Adrenal gland (tissue), 12 donors: ENCODE data around the gene SLC1A7. TPM values are rescaled to one million over a fixed set of nuclear protein-coding genes. Genes with fewer than 3 reads are reported as not detected.

Experiments used
- DNase-seq, 7 donors: peaks; one replicate each; pipeline ENCODE4 v3.0.0-alpha.2; 2019 to 2020
- H3K27ac ChIP-seq, 5 donors: fragments of 200-600 bp; sonication (generic) in 4 of 5; 1 replicate in 3 of 5; 2 replicates in 2 of 5; pipeline versions ENCODE4 v1.5.1 to v1.8.0; 2016 to 2020; ENCODE audit warnings: mild to moderate bottlenecking in 1 of 5
- H3K27me3 ChIP-seq: fragments of 200-600 bp; 2 replicates; pipeline ENCODE4 v1.8.0; 2021
- H3K36me3 ChIP-seq, 2 donors: fragments of 200-600 bp; replicated peaks in 1 of 2; 1 replicate in 1 of 2; 2 replicates in 1 of 2; pipeline versions ENCODE4 v1.5.1 to v1.8.0; 2018 to 2022
- H3K4me1 ChIP-seq, 2 donors: fragments of 200-600 bp; replicated peaks in 1 of 2; 1 replicate in 1 of 2; 2 replicates in 1 of 2; pipeline versions ENCODE4 v1.5.1 to v1.8.0; 2018 to 2021
- H3K4me3 ChIP-seq, 4 donors: fragments of 200-600 bp; sonication (generic) in 3 of 4; one replicate each; pipeline ENCODE4 v1.5.1; 2016 to 2018
- H3K9me3 ChIP-seq, 3 donors: fragments of 200-600 bp; sonication (generic) in 1 of 3; replicated peaks in 1 of 3; 1 replicate in 2 of 3; 2 replicates in 1 of 3; pipeline versions ENCODE4 v1.5.1 to v1.8.0; 2016 to 2021
- CTCF ChIP-seq, 6 experiments: fragments of 450-650 bp in 4 of 6; fragments of 200-600 bp in 2 of 6; sonication (generic) in 1 of 6; IDR thresholded peaks; 1 replicate in 5 of 6; 2 replicates in 1 of 6; pipeline versions ENCODE4 v1.5.1 to v1.8.0; 2016 to 2021; ENCODE audit warnings: antibody characterized with exemption in 6 of 6, mild to moderate bottlenecking in 2 of 6, moderate library complexity in 1 of 6
- POLR2A ChIP-seq, 2 donors: fragments of 450-650 bp; IDR thresholded peaks; one replicate each; pipeline ENCODE4 v1.6.1; 2017; ENCODE audit warnings: antibody characterized with exemption in 2 of 2, mild to moderate bottlenecking in 2 of 2, moderate library complexity in 1 of 2
- WGBS, 4 donors: extraction: QIAGEN DNeasy Blood & Tissue Kit in 2 of 4; methylation state at CpG; one replicate each; pipeline versions ENCODE4 v1.1.5 to v1.1.7; 2013 to 2017; 5-methylcytosine and 5-hydroxymethylcytosine counted together
- intact Hi-C, 2 donors: fragments of 100-400 bp; cut with DNase I; formaldehyde crosslinking; loops; one replicate each; pipeline versions ENCODE4 v1.14.1 to v1.15.0; 2022 to 2023
- polyA plus RNA-seq, 3 donors: library from polyadenylated mRNA; stranded (reverse); fragments of 200-250 nt in 2 of 3; fragments of 350-450 nt in 1 of 3; fragmentation: Illumina TruSeq in 1 of 3; extraction: RNeasy Lipid Tissue Mini Kit (QIAGEN cat#74804) in 1 of 3; gene quantifications; one replicate each; pipeline ENCODE4 v1.2.3, GENCODE V29; 2013 to 2014
- total RNA-seq, 9 donors: library from RNA; depleted of rRNA in 4 of 9; stranded (reverse); fragments of >200 nt in 4 of 9; fragments of 120-200 nt in 1 of 9; fragmentation: NEBNext Ultra II Directional in 1 of 9; extraction: Animal tissue kit (Norgen Biotek cat#: 25700) in 1 of 9; gene quantifications; one replicate each; pipeline versions ENCODE4 v1.1.0 to v1.2.4, GENCODE V29; 2013 to 2023
- donor health status: healthy with polysubstance abuse.
- donor health status: Bipolar disorder and iron deficiency.
- donor health status: DM: yes; HTN: yes; CAD: no.
- donor health status: DM: no; HTN: no; CAD: no.
- donor health status: DM: no; HTN: no; CAD: no.
- donor health status: DM: yes; HTN: yes; CAD: no.

The SLC1A7 gene
- total and polyA plus RNA-seq, 12 donors = 0.05 to 1.6 (median 0.17) TPM; not detected in 7

- no peak overlapping the region for H3K27ac ChIP-seq
- intact Hi-C loops = no loop called here
- no peak for TF ChIP-seq POLR2A (IDR thresholded peaks at IDR 0.05)
- no peak for TF ChIP-seq CTCF (IDR thresholded peaks at IDR 0.05)
Observed at GRCh38 chr1:53140451-53140850, 2.0 kb downstream of the SLC1A7 start.

GRCh38 chr1:53139951-53140361 is 2.5 kb downstream of the SLC1A7 start:
- H3K27ac ChIP-seq = no peak overlapping the region

More at GRCh38 chr1:53140451-53140850, 2.0 kb downstream of the SLC1A7 start:
- DNase-seq = no peak
- H3K9me3 ChIP-seq = no peaks in the 10 kb centered on the region
- H3K36me3 ChIP-seq = no peaks in the 10 kb centered on the region
- no peaks in the 10 kb centered on the region for H3K4me1 ChIP-seq
- no peak overlapping the region for H3K4me3 ChIP-seq
- 69 to 79% (median 75%) methylated on average over 3 of the region's 3 CpGs for WGBS, 4 donors
- H3K27me3 ChIP-seq = no peaks in the 10 kb centered on the region

DNA sequence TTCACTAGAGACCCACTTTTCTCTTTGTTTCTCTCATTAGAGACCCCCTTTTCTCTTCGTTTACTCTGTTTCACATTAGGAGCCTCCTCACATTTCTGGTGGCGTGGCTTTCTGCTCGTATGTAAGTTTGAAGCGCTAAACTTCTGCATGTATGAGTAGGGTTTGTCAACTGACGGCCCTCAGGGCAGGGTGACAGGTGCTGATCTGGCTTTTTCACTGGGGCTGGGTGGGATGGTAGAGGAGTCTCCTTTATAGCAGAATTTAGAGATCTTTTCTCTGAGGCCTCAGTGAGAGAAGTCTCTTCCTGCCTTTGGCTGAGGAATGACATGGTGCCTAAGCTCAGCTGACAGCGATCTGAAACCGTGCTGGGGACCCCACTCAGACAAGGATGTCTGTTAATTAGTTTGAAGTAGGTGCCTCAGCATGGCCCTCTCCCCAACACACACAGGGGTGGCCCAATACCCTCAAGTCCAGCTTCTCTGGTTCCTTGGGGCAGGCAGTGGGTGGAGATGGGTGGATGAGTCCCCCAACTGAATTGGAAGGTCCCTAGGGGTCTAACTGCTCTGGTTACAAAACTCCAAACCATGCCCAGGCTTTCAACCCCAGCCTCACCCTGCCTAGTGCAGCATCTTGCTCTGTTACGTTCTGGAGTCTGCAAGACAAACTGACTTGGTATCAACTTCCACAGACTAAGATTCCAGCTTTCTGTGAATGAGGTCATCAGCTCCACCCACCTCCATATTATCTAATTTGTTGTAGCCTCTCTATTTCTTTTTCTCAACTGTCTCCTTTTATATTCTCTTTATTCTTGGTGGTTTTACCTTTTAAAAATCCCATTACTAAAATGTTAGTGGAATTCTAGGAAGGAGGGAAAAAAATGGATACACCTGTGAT is 3.2 kb downstream of the SLC1A7 start:
- no peak overlapping the region for H3K27ac ChIP-seq
- no peak for DNase-seq
- no peaks in the 10 kb centered on the region for H3K4me1 ChIP-seq
- 80 to 94% (median 86%) methylated on average over 6 to 8 of the region's 8 CpGs for WGBS, 4 donors
- TF ChIP-seq CTCF (IDR thresholded peaks at IDR 0.05) = no peak
- TF ChIP-seq POLR2A (IDR thresholded peaks at IDR 0.05) = no peak
- intact Hi-C loops = no loop called here
- no peaks in the 10 kb centered on the region for H3K9me3 ChIP-seq
- no peaks in the 10 kb centered on the region for H3K36me3 ChIP-seq
- no peaks in the 10 kb centered on the region for H3K27me3 ChIP-seq
- no peak overlapping the region for H3K4me3 ChIP-seq

More at GRCh38 chr1:53139951-53140361, 2.5 kb downstream of the SLC1A7 start:
- Histone ChIP-seq H3K9me3 (no peaks in the 10 kb centered on the region), H3K36me3 (no peaks in the 10 kb centered on the region), H3K4me3 (no peak overlapping the region), H3K27me3 (no peaks in the 10 kb centered on the region), H3K4me1 (no peaks in the 10 kb centered on the region)
- DNase-seq = no peak
- intact Hi-C loops = no loop called here
- TF ChIP-seq POLR2A (IDR thresholded peaks at IDR 0.05) = no peak
- TF ChIP-seq CTCF (IDR thresholded peaks at IDR 0.05) = no peak

DNA sequence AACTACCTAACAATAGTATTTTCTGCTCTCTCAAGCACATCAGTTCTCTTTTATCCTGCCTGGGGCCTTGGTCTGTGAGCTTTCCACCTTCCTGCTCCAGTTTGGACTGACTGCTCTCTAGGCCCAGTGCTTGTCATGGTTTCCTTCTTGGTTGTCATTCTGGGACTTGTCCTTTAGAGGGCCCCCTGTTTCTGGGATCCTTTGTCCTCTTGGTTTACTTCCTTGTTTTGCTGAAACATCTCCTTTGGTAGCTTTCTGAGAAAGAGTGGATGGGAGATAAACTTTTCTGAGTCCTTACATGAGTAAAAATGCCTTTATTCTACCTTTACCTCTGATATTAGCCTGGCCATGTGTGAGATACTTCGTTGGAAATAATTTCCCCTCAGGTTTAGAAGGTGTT is 4.7 kb downstream of the SLC1A7 start:
- Histone ChIP-seq H3K4me3 (no peak overlapping the region), H3K4me1 (no peaks in the 10 kb centered on the region), H3K9me3 (no peaks in the 10 kb centered on the region), H3K27ac (no peak overlapping the region), H3K27me3 (no peaks in the 10 kb centered on the region), H3K36me3 (no peaks in the 10 kb centered on the region)
- TF ChIP-seq CTCF (IDR thresholded peaks at IDR 0.05) = no peak
- TF ChIP-seq POLR2A (IDR thresholded peaks at IDR 0.05) = no peak
- 78 to 86% (median 83%) methylated on average over 1 of the region's 1 CpG for WGBS, 4 donors
- DNase-seq = no peak
- intact Hi-C loops = no loop called here
